HL-60 (cell line): ENCODE data around the gene OPA1.

Experiments
- DNase-seq, 2 experiments: peaks; one replicate each; pipeline ENCODE4 v3.0.0-alpha.2; 2010 to 2020; ENCODE audit warnings: low read depth in 1 of 2, low spot score in 1 of 2
- H3K27ac ChIP-seq: fragments of 250-450 bp; sonication (Bioruptor Pico); replicated peaks from 2 replicates; pipeline ENCODE4 v1.5.1; 2020; ENCODE audit warnings: mild to moderate bottlenecking, moderate library complexity
- H3K27me3 ChIP-seq: fragments of 250-450 bp; sonication (Bioruptor Pico); 2 replicates; pipeline ENCODE4 v1.5.1; 2021; ENCODE audit warnings: mild to moderate bottlenecking, moderate library complexity; ENCODE audit not compliant: insufficient read depth, poor library complexity, severe bottlenecking
- H3K4me3 ChIP-seq: replicated peaks from 2 replicates; pipeline ENCODE4 v1.5.1; 2011; ENCODE audit warnings: mild to moderate bottlenecking, control low read depth, low read length; ENCODE audit not compliant: insufficient read depth
- GABPA ChIP-seq: IDR thresholded peaks from 2 replicates; pipeline ENCODE4 v1.6.1; 2012; ENCODE audit warnings: low read depth
- POLR2AphosphoS5 ChIP-seq: IDR thresholded peaks from 2 replicates; pipeline ENCODE4 v1.6.1; 2012; ENCODE audit warnings: low read depth
- SPI1 ChIP-seq: IDR thresholded peaks from 2 replicates; pipeline ENCODE4 v1.6.1; 2012; ENCODE audit warnings: low read depth, mild to moderate bottlenecking, borderline replicate concordance
- TF ChIP-seq, protein P1 (sequence below): IDR thresholded peaks from one replicate; pipeline ENCODE4 v1.5.1; 2011; ENCODE audit warnings: low read length, control low read depth, inconsistent platforms; ENCODE audit not compliant: insufficient read depth
- TF ChIP-seq, protein P2 (sequence below): IDR thresholded peaks from 2 replicates; pipeline ENCODE4 v1.6.1; 2012; ENCODE audit warnings: low read depth; ENCODE audit not compliant: insufficient replicate concordance

The OPA1 gene

GRCh38 chr3:193589616-193590015, 3.4 kb upstream of the OPA1 start:
- H3K27me3 ChIP-seq = no peaks in the 10 kb centered on the region
- TF ChIP-seq, protein P1, sequence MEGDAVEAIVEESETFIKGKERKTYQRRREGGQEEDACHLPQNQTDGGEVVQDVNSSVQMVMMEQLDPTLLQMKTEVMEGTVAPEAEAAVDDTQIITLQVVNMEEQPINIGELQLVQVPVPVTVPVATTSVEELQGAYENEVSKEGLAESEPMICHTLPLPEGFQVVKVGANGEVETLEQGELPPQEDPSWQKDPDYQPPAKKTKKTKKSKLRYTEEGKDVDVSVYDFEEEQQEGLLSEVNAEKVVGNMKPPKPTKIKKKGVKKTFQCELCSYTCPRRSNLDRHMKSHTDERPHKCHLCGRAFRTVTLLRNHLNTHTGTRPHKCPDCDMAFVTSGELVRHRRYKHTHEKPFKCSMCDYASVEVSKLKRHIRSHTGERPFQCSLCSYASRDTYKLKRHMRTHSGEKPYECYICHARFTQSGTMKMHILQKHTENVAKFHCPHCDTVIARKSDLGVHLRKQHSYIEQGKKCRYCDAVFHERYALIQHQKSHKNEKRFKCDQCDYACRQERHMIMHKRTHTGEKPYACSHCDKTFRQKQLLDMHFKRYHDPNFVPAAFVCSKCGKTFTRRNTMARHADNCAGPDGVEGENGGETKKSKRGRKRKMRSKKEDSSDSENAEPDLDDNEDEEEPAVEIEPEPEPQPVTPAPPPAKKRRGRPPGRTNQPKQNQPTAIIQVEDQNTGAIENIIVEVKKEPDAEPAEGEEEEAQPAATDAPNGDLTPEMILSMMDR = no peak
- DNase-seq = no peak
- H3K27ac ChIP-seq = no peak overlapping the region
- no peak overlapping the region for H3K4me3 ChIP-seq

- H3K27ac ChIP-seq = no peak overlapping the region
- DNase-seq = no peak
- no peak overlapping the region for H3K4me3 ChIP-seq
- TF ChIP-seq, protein P2, sequence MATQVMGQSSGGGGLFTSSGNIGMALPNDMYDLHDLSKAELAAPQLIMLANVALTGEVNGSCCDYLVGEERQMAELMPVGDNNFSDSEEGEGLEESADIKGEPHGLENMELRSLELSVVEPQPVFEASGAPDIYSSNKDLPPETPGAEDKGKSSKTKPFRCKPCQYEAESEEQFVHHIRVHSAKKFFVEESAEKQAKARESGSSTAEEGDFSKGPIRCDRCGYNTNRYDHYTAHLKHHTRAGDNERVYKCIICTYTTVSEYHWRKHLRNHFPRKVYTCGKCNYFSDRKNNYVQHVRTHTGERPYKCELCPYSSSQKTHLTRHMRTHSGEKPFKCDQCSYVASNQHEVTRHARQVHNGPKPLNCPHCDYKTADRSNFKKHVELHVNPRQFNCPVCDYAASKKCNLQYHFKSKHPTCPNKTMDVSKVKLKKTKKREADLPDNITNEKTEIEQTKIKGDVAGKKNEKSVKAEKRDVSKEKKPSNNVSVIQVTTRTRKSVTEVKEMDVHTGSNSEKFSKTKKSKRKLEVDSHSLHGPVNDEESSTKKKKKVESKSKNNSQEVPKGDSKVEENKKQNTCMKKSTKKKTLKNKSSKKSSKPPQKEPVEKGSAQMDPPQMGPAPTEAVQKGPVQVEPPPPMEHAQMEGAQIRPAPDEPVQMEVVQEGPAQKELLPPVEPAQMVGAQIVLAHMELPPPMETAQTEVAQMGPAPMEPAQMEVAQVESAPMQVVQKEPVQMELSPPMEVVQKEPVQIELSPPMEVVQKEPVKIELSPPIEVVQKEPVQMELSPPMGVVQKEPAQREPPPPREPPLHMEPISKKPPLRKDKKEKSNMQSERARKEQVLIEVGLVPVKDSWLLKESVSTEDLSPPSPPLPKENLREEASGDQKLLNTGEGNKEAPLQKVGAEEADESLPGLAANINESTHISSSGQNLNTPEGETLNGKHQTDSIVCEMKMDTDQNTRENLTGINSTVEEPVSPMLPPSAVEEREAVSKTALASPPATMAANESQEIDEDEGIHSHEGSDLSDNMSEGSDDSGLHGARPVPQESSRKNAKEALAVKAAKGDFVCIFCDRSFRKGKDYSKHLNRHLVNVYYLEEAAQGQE = no peak
- no peak for TF ChIP-seq SPI1
- TF ChIP-seq, protein P1 = no peak
- no peak for TF ChIP-seq POLR2AphosphoS5
- TF ChIP-seq GABPA = no peak
- H3K27me3 ChIP-seq = no peaks in the 10 kb centered on the region
Observed at GRCh38 chr3:193590088-193590856, 2.7 kb upstream of the OPA1 start.

DNA sequence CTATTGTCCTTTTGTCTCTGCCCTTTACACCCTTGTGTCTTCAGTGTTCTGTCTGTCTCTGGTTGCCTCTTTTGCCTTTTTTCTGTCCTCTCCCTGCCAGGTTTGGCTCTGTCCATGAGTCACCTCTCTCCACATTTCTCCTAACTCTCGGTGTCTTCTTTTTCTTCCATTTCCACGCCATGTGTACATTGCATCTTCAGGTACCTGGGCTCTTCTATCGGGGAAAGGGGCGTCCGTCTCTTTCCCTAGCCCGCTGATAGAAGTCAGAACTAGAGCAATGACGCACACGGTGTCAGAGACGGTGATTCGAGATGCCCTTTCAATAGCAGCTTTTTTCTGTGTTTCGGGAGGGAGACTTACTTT, 641 bp downstream of the OPA1 start:
- Histone ChIP-seq H3K27me3 (no peaks in the 10 kb centered on the region), H3K27ac (peak overlapping the region; percentile 88), H3K4me3 (peak overlapping the region; percentile 74)
- no peak for DNase-seq
- TF ChIP-seq, protein P1 = no peak
- TF ChIP-seq, protein P2 = no peak
- TF ChIP-seq GABPA (no peak), POLR2AphosphoS5 (no peak), SPI1 (no peak)
